ENCODE results near the gene DGCR2. TPM values are rescaled to one million over a fixed set of nuclear protein-coding genes. Genes with fewer than 3 reads are reported as not detected.
"Not testable (repeated sequence)": the region's sequence is repeated elsewhere in the genome, so short reads cannot be mapped to it uniquely, and the experiment has no call there.

DGCR2 gene
- 10 to 100 TPM; 13.4 to 32.6 (median 24.3) TPM for polyA plus RNA-seq

GRCh38 chr22:19122143-19122751 is at the start of gene DGCR2:
TSS of gene DGCR2 (minus strand) at chr22:19122412. CDS start at chr22:19122206, 206 bp downstream.
- 0 to 1% (median 1%) methylated on average over 47 to 67 of the region's 67 CpGs for WGBS, 3 donors
- H3K27ac ChIP-seq (ENCODE audit: low read depth, low read length): peak within 1 kb of the TSS; percentile 61

GRCh38 chr22:19169947-19170318 is 47.7 kb upstream of the DGCR2 start:
- H3K27ac ChIP-seq (ENCODE audit: low read depth, low read length): no peak overlapping the region
- 35 to 55% (median 44%) methylated on average over 7 of the region's 7 CpGs for WGBS, 3 donors

- 4 to 7% (median 7%) methylated on average over 56 to 58 of the region's 58 CpGs for WGBS, 3 donors
- no peak overlapping the region for H3K27ac ChIP-seq (ENCODE audit: low read depth, low read length)
These were observed 47.1 kb upstream of the DGCR2 start for GRCh38 chr22:19169002-19169946.

- H3K27ac ChIP-seq (ENCODE audit: low read depth, low read length): no peak overlapping the region
- WGBS, 3 donors: 35 to 79% (median 64%) methylated on average over 17 of the region's 17 CpGs
These were observed 46.1 kb upstream of the DGCR2 start for GRCh38 chr22:19168088-19168890.

- H3K27ac ChIP-seq (ENCODE audit: low read depth, low read length): no peak overlapping the region
- 70 to 76% (median 72%) methylated on average over 13 of the region's 13 CpGs for WGBS, 3 donors
These were observed 45.1 kb upstream of the DGCR2 start for GRCh38 chr22:19167106-19167869.

- 72 to 82% (median 79%) methylated on average over 8 of the region's 8 CpGs for WGBS, 3 donors
- H3K27ac ChIP-seq (ENCODE audit: low read depth, low read length): no peak overlapping the region
These were observed 44.2 kb upstream of the DGCR2 start for GRCh38 chr22:19166421-19166820.

- H3K27ac ChIP-seq (ENCODE audit: low read depth, low read length): no peak overlapping the region
- 89 to 97% (median 97%) methylated on average over 6 of the region's 6 CpGs for WGBS, 3 donors
These were observed 42.2 kb upstream of the DGCR2 start for GRCh38 chr22:19164425-19164824.

GRCh38 chr22:19158649-19159048 is 36.4 kb upstream of the DGCR2 start:
- WGBS, 3 donors: 77 to 88% (median 80%) methylated on average over 11 of the region's 11 CpGs

GRCh38 chr22:19156109-19156508 is 33.9 kb upstream of the DGCR2 start:
- 83 to 85% (median 85%) methylated on average over 9 of the region's 9 CpGs for WGBS, 3 donors
- H3K27ac ChIP-seq (ENCODE audit: low read depth, low read length): not testable (repeated sequence)

More at GRCh38 chr22:19158649-19159048, 36.4 kb upstream of the DGCR2 start:
- not testable (repeated sequence) for H3K27ac ChIP-seq (ENCODE audit: low read depth, low read length)

- H3K27ac ChIP-seq (ENCODE audit: low read depth, low read length): no peak overlapping the region
- 55 to 61% (median 58%) methylated on average over 11 of the region's 11 CpGs for WGBS, 3 donors
These were observed 31.0 kb upstream of the DGCR2 start for GRCh38 chr22:19152942-19153883.

- no peak overlapping the region for H3K27ac ChIP-seq (ENCODE audit: low read depth, low read length)
- 51 to 60% (median 54%) methylated on average over 10 of the region's 10 CpGs for WGBS, 3 donors
These were observed 29.3 kb upstream of the DGCR2 start for GRCh38 chr22:19151329-19152191.

- WGBS, 3 donors: 8 to 10% (median 10%) methylated on average over 43 to 65 of the region's 68 CpGs
- no peak overlapping the region for H3K27ac ChIP-seq (ENCODE audit: low read depth, low read length)
These were observed 28.5 kb upstream of the DGCR2 start for GRCh38 chr22:19150482-19151328.

GRCh38 chr22:19149991-19150390 is 27.8 kb upstream of the DGCR2 start, which contains the start of gene GSC2:
TSS of gene GSC2 (minus strand) at chr22:19150292. CDS start at chr22:19150283, 9 bp downstream.
- H3K27ac ChIP-seq (ENCODE audit: low read depth, low read length): no peak within 1 kb of the TSS
- WGBS, 3 donors: 1 to 3% (median 2%) methylated on average over 29 to 59 of the region's 59 CpGs

GRCh38 chr22:19149047-19149883 is 27.1 kb upstream of the DGCR2 start:
- H3K27ac ChIP-seq (ENCODE audit: low read depth, low read length): no peak overlapping the region
- 2 to 3% (median 3%) methylated on average over 86 to 92 of the region's 92 CpGs for WGBS, 3 donors

Measured in adipose tissue (tissue), 3 donors.